A549 (cell line): ENCODE data around the gene PTTG1IP. TPM values are rescaled to one million over a fixed set of nuclear protein-coding genes. Genes with fewer than 3 reads are reported as not detected.

Experiments
- ATAC-seq, 2 experiments: fragments of 200-7000 bp in 1 of 2; fragments of >200 bp in 1 of 2; cut with Nextera tagmentation in 1 of 2; cut with Tn5 transposase in 1 of 2; 3 replicates each; pipeline versions ENCODE4 v1.8.0 to v1.9.1; 2018 to 2020; ENCODE audit warnings: mild to moderate bottlenecking in 1 of 2, moderate library complexity in 1 of 2
- CTCF ChIA-PET: fragments of 300-600 bp; sonication (Branson Sonifier 250); formaldehyde crosslinking; extraction: SDS; loops from one replicate; lab custom pipeline; 2021; ENCODE audit warnings: antibody characterized with exemption, inconsistent platforms; lab: Yijun Ruan, JAX
- POLR2A ChIA-PET: fragments of 350-600 bp; formaldehyde crosslinking; extraction: SDS; loops from one replicate; lab custom pipeline; 2021; ENCODE audit warnings: antibody characterized with exemption, inconsistent platforms; lab: Yijun Ruan, JAX
- DNase-seq, 2 experiments: peaks; one replicate each; pipeline versions ENCODE4 v3.0.0 to v3.0.0-alpha.2; 2011 to 2016; ENCODE audit warnings: low read depth in 1 of 2, low spot score in 1 of 2
- FAIRE-seq: peaks from 2 replicates; lab custom pipeline; 2011; peaks lifted over from hg19 to GRCh38; lab: Jason Lieb, UNC
- H3K27ac ChIP-seq, 2 experiments: fragments of >200 bp; sonication (Bioruptor Twin); formaldehyde crosslinking; 3 replicates each; pipeline ENCODE4 v1.5.1; 2016 to 2017
- H3K4me1 ChIP-seq: fragments of >200 bp; sonication (Bioruptor Twin); formaldehyde crosslinking; 3 replicates; pipeline ENCODE4 v1.6.1; 2016
- H3K4me2 ChIP-seq: fragments of >200 bp; sonication (Bioruptor Twin); formaldehyde crosslinking; 3 replicates; pipeline ENCODE4 v1.6.1; 2016
- H3K4me3 ChIP-seq: fragments of >200 bp; sonication (Bioruptor Twin); formaldehyde crosslinking; 3 replicates; pipeline ENCODE4 v1.5.1; 2016
- H3K9me3 ChIP-seq: fragments of >200 bp; sonication (Bioruptor Twin); formaldehyde crosslinking; 3 replicates; pipeline ENCODE4 v1.6.1; 2016
- CBX2 ChIP-seq: fragments of 200-600 bp; sonication (generic); IDR thresholded peaks from 2 replicates; pipeline ENCODE4 v1.6.1; 2016; ENCODE audit warnings: low read depth, mild to moderate bottlenecking, borderline replicate concordance
- CBX8 ChIP-seq: fragments of 200-600 bp; sonication (generic); IDR thresholded peaks from 2 replicates; pipeline ENCODE4 v1.6.1; 2016
- CHD4 ChIP-seq: fragments of 200-600 bp; sonication (generic); IDR thresholded peaks from 2 replicates; pipeline ENCODE4 v1.6.1; 2016; ENCODE audit warnings: antibody characterized with exemption, mild to moderate bottlenecking, borderline replicate concordance
- HEYL ChIP-seq: fragments of 250-450 bp; sonication (Bioruptor Pico); IDR thresholded peaks from 2 replicates; pipeline ENCODE4 v1.8.0; 2021; ENCODE audit warnings: mild to moderate bottlenecking, moderate library complexity
- HOXB13 ChIP-seq: fragments of 250-450 bp; sonication (Bioruptor Pico); IDR thresholded peaks from 2 replicates; pipeline ENCODE4 v1.5.0; 2020; ENCODE audit warnings: low read depth, mild to moderate bottlenecking, moderate library complexity
- KDM1A ChIP-seq: fragments of 200-600 bp; sonication (generic); IDR thresholded peaks from 2 replicates; pipeline ENCODE4 v1.6.1; 2016; ENCODE audit warnings: low read depth, mild to moderate bottlenecking
- MAFK ChIP-seq: fragments of 450-650 bp; IDR thresholded peaks from 2 replicates; pipeline ENCODE4 v1.6.1; 2014; ENCODE audit not compliant: partially characterized antibody
- NPAS2 ChIP-seq: fragments of 250-450 bp; sonication (Bioruptor Pico); IDR thresholded peaks from 2 replicates; pipeline ENCODE4 v1.8.0; 2022; ENCODE audit warnings: mild to moderate bottlenecking, moderate library complexity, borderline replicate concordance
- NR3C1 ChIP-seq: fragments of >200 bp; sonication (Bioruptor Twin); formaldehyde crosslinking; IDR thresholded peaks from 3 replicates; pipeline ENCODE4 v1.6.1; 2017
- RARB ChIP-seq: fragments of 250-450 bp; sonication (Bioruptor Pico); IDR thresholded peaks from 2 replicates; pipeline ENCODE4 v1.8.0; 2021; ENCODE audit warnings: mild to moderate bottlenecking, moderate library complexity
- RCOR1 ChIP-seq: fragments of 150-350 bp; IDR thresholded peaks from 2 replicates; pipeline ENCODE4 v1.6.1; 2014; ENCODE audit warnings: antibody characterized with exemption, low read length, low read depth
- RNF2 ChIP-seq: fragments of 200-600 bp; sonication (generic); IDR thresholded peaks from 2 replicates; pipeline ENCODE4 v1.6.1; 2016; ENCODE audit warnings: low read depth, mild to moderate bottlenecking, antibody characterized with exemption, moderate library complexity, borderline replicate concordance
- SREBF2 ChIP-seq: fragments of 450-650 bp; IDR thresholded peaks from 2 replicates; pipeline ENCODE4 v1.6.1; 2014; ENCODE audit warnings: mild to moderate bottlenecking, moderate library complexity
- ZC3H11A ChIP-seq: fragments of 450-650 bp; IDR thresholded peaks from 2 replicates; pipeline ENCODE4 v1.6.1; 2014; ENCODE audit warnings: antibody characterized with exemption, mild to moderate bottlenecking
- ZNF302 ChIP-seq: fragments of 250-450 bp; sonication (Bioruptor Pico); IDR thresholded peaks from 2 replicates; pipeline ENCODE4 v1.9.0; 2021; ENCODE audit warnings: inconsistent platforms, mild to moderate bottlenecking, moderate library complexity
- WGBS: methylation state at CpG from one replicate; pipeline ENCODE4 v1.1.6; 2017; ENCODE audit errors: missing lambda C conversion rate; 5-methylcytosine and 5-hydroxymethylcytosine counted together
- polyA plus RNA-seq, 4 experiments: library from polyadenylated mRNA; depleted of rRNA in 3 of 4; stranded (reverse); fragments of >200 nt; fragmentation: RNase III in 1 of 4; extraction: RNeasy Plus Mini Kit Qiagen cat#74134 plus additional on column Dnase treatment in 1 of 4; gene quantifications; 2 replicates in 3 of 4; 3 replicates in 1 of 4; pipeline ENCODE4 v1.2.3, GENCODE V29; 2011 to 2017
- TF ChIP-seq, protein P1 (sequence below): fragments of 450-650 bp; IDR thresholded peaks from 2 replicates; pipeline ENCODE4 v1.6.1; 2014; ENCODE audit warnings: antibody characterized with exemption
- TF ChIP-seq, protein P2 (sequence below): IDR thresholded peaks from 2 replicates; pipeline ENCODE4 v1.6.1; 2012
- TF ChIP-seq, protein P3 (sequence below): IDR thresholded peaks from 2 replicates; pipeline ENCODE4 v1.6.1; 2012; ENCODE audit warnings: low read depth, borderline replicate concordance
- TF ChIP-seq, protein P4 (sequence below): fragments of 150-350 bp; IDR thresholded peaks from 2 replicates; pipeline ENCODE4 v1.6.1; 2014; ENCODE audit warnings: low read depth, mild to moderate bottlenecking, low read length
- TF ChIP-seq, protein P5 (sequence below): fragments of 250-450 bp; sonication (Bioruptor Pico); IDR thresholded peaks from 2 replicates; pipeline ENCODE4 v1.5.0; 2021; ENCODE audit warnings: mild to moderate bottlenecking, moderate library complexity, borderline replicate concordance

Gene PTTG1IP
- polyA plus RNA-seq, 2 of the 4 experiments (the other 2 are of a cell fraction): 98.7 to 99.4 TPM

DNA sequence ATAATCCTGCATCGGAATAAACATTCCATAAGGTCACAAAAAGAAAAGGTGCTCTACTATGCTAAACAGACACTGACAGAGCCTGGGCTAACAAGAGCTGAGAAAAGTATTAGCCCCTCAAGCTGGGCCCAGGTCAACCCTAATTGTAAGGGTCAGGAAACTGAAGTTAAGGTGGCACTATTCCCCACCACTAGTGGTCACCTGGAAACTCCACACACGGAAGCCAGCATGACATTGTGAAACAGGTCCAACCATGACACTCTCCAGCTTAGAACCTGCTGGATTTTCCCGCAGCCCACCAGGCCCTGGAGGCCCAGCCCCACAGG, 1.2 kb downstream of the PTTG1IP start:
- H3K4me2 ChIP-seq: peak overlapping the region; percentile 99
- FAIRE-seq: no peak
- no peak; a peak in 1 of 6 replicates for ATAC-seq
- ChIA-PET CTCF (interaction anchor here (1.0 to 2.7 kb wide), 3 partner anchors 55 to 72 kb away, joined by 3 to 7 read pairs (median 3); no protein-coding TSS in a partner anchor), POLR2A (interaction anchor here (2.3 kb wide), 1 partner anchor 56 kb away, joined by 28 read pairs; no protein-coding TSS in a partner anchor)
- no peaks in the 10 kb centered on the region for H3K9me3 ChIP-seq
- DNase-seq: no peak
- H3K4me3 ChIP-seq: peak overlapping the region; percentile 86
- WGBS: 4% methylated on average over 3 of the region's 3 CpGs
- peak overlapping the region; percentile 92 to 97 for H3K27ac ChIP-seq
- TF ChIP-seq, protein P1, sequence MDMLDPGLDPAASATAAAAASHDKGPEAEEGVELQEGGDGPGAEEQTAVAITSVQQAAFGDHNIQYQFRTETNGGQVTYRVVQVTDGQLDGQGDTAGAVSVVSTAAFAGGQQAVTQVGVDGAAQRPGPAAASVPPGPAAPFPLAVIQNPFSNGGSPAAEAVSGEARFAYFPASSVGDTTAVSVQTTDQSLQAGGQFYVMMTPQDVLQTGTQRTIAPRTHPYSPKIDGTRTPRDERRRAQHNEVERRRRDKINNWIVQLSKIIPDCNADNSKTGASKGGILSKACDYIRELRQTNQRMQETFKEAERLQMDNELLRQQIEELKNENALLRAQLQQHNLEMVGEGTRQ: no peak
- TF ChIP-seq ZC3H11A (no peak), SREBF2 (no peak), NR3C1 (no peak), RCOR1 (no peak), RNF2 (no peak), CBX8 (no peak), ZNF302 (CRISPR knock-in tag) (no peak), KDM1A (no peak), HEYL (CRISPR knock-in tag) (no peak), CHD4 (no peak), CBX2 (no peak), MAFK (no peak), HOXB13 (CRISPR knock-in tag) (no peak), RARB (no peak), NPAS2 (CRISPR knock-in tag) (no peak)
- TF ChIP-seq, protein P2, sequence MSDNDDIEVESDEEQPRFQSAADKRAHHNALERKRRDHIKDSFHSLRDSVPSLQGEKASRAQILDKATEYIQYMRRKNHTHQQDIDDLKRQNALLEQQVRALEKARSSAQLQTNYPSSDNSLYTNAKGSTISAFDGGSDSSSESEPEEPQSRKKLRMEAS: no peak
- TF ChIP-seq, protein P3, sequence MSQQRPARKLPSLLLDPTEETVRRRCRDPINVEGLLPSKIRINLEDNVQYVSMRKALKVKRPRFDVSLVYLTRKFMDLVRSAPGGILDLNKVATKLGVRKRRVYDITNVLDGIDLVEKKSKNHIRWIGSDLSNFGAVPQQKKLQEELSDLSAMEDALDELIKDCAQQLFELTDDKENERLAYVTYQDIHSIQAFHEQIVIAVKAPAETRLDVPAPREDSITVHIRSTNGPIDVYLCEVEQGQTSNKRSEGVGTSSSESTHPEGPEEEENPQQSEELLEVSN: no peak
- TF ChIP-seq, protein P4, sequence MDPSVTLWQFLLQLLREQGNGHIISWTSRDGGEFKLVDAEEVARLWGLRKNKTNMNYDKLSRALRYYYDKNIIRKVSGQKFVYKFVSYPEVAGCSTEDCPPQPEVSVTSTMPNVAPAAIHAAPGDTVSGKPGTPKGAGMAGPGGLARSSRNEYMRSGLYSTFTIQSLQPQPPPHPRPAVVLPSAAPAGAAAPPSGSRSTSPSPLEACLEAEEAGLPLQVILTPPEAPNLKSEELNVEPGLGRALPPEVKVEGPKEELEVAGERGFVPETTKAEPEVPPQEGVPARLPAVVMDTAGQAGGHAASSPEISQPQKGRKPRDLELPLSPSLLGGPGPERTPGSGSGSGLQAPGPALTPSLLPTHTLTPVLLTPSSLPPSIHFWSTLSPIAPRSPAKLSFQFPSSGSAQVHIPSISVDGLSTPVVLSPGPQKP: no peak
- peaks cover 56% of the 10 kb centered on the region for H3K4me1 ChIP-seq

DNA sequence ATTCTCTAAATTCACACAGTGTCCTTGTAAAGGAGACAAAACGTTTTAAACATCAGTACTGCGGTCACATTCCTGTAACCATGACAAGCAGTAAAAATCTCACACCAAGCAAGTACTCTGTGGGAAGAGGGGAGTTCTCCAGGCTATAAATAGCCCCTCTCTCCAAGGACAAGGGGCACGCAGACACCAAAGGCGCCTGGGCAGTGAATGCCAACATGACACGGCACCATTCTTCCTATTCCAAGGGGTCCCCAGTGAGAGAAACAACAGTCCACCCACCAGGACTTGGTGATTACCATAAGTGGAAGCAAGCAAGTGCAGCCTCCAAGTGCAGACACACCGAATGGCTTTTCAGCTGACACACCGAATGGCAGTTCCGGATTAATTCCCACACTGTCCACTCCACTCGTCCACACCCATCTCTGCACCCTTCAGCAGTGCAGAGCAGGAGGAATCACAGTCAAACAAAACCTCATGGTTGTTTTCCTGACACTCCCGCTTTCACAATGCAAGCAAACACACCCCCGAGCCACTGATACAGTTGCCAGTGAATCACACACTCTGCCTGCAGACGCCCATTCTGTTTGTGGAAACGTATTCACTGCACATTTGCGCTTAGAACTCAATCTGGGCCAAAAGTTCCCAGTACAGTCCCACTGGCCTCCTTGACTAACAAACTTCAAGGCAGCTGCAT, 1.8 kb downstream of the PTTG1IP start:
- peak in 1 of 2 experiments; percentile 39 for DNase-seq
- H3K27ac ChIP-seq: peak overlapping the region; percentile 92 to 97; a peak in 5 of 6 replicates
- CTCF ChIA-PET: interaction anchor here (2.7 kb wide), 1 partner anchor 56 kb away, joined by 7 read pairs; no protein-coding TSS in a partner anchor

More for the DNA sequence above, 1.8 kb downstream of the PTTG1IP start:
- Histone ChIP-seq H3K4me1 (peaks cover 61% of the 10 kb centered on the region), H3K4me2 (peak overlapping the region; percentile 99), H3K4me3 (peak overlapping the region; percentile 86)
- POLR2A ChIA-PET: interaction anchor here (2.3 kb wide), 1 partner anchor 56 kb away, joined by 28 read pairs; no protein-coding TSS in a partner anchor
- no peak for FAIRE-seq
- TF ChIP-seq, protein P2: 0 out of 2 replicates have a peak, but pooled peaks have one; percentile 25
- TF ChIP-seq, protein P5, sequence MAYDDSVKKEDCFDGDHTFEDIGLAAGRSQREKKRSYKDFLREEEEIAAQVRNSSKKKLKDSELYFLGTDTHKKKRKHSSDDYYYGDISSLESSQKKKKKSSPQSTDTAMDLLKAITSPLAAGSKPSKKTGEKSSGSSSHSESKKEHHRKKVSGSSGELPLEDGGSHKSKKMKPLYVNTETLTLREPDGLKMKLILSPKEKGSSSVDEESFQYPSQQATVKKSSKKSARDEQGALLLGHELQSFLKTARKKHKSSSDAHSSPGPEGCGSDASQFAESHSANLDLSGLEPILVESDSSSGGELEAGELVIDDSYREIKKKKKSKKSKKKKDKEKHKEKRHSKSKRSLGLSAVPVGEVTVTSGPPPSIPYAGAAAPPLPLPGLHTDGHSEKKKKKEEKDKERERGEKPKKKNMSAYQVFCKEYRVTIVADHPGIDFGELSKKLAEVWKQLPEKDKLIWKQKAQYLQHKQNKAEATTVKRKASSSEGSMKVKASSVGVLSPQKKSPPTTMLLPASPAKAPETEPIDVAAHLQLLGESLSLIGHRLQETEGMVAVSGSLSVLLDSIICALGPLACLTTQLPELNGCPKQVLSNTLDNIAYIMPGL (CRISPR knock-in tag): no peak
- TF ChIP-seq, all 56 proteins: peak for 1
- peak in 1 of 2 experiments; percentile 10; a peak in 3 of 6 replicates for ATAC-seq
- WGBS: 15% methylated on average over 13 of the region's 14 CpGs
- H3K9me3 ChIP-seq: no peaks in the 10 kb centered on the region
